ENCODE measurements around the gene TNPO3. TPM values are rescaled to one million over a fixed set of nuclear protein-coding genes. Genes with fewer than 3 reads are reported as not detected.

The TNPO3 gene
- total and polyA plus RNA-seq, 10 of the 15 experiments (the other 5 are each of a cell fraction or from before 2014, with no cell fraction given): 17.6 to 91.8 (median 65.9) TPM

GRCh38 chr7:128928882-128929788, 125.8 kb downstream of the TNPO3 start:
- H3K27ac ChIP-seq (ENCODE audit: control insufficient read depth, insufficient read depth): no peak overlapping the region
- H3K79me2 ChIP-seq (ENCODE audit: control insufficient read depth, insufficient read depth, low read length): peaks cover 12% of the 10 kb centered on the region
- CTCF ChIA-PET: interaction anchor here (1.1 to 1.9 kb wide), 2 partner anchors 46 to 162 kb away, joined by 3 to 5 read pairs; no protein-coding TSS in a partner anchor
- WGBS (ENCODE audit: insufficient coverage, insufficient replicate concordance, low lambda C conversion rate, missing lambda C conversion rate): 72% methylated on average over 14 of the region's 14 CpGs
- DNase-seq (ENCODE audit: low read depth, low spot score) (no peak), ATAC-seq (no peak), FAIRE-seq (no peak)
- peaks cover 17% of the 10 kb centered on the region for H3K4me1 ChIP-seq (ENCODE audit: control insufficient read depth, insufficient read depth, low read length)
- H3K36me3 ChIP-seq (ENCODE audit: control insufficient read depth in 2 of 2, insufficient read depth in 2 of 2, low read length in 1 of 2): no peaks in the 10 kb centered on the region
- BruUV-seq (replicated peaks): no TSS peak
- H3K4me2 ChIP-seq (ENCODE audit: control insufficient read depth, insufficient read depth): no peak overlapping the region
- intact Hi-C loops (cut with micrococcal nuclease; ENCODE audit: unreplicated experiment): no loop called here
- no peak overlapping the region for H2AFZ ChIP-seq (ENCODE audit: control insufficient read depth, low read depth, low read length)
- H3K9ac ChIP-seq (ENCODE audit: control insufficient read depth, insufficient read depth, low read length): no peak overlapping the region
- H3K4me3 ChIP-seq: no peak overlapping the region
- H4K20me1 ChIP-seq (ENCODE audit: control insufficient read depth, insufficient read depth): no peaks in the 10 kb centered on the region
- SMC1A ChIA-PET (ENCODE audit: uncharacterized antibody, unreplicated experiment): interaction anchor here (1.0 kb wide), 1 partner anchor 135 kb away, joined by 3 read pairs; no protein-coding TSS in a partner anchor
- in situ Hi-C loops (cut with MboI): no loop called here
- RAD21 ChIA-PET (ENCODE audit: unreplicated experiment): no interaction called here
- no peaks in the 10 kb centered on the region for H3K9me3 ChIP-seq (replicated peaks; ENCODE audit: control insufficient read depth, insufficient read depth, low read length)
- no peaks in the 10 kb centered on the region for H3K27me3 ChIP-seq (replicated peaks in 1 of 2; ENCODE audit: control insufficient read depth in 2 of 2, insufficient read depth in 2 of 2, low read length in 1 of 2)
- POLR2A ChIA-PET: interaction anchor here (1.0 kb wide), 1 partner anchor 15 kb away, joined by 5 read pairs; no protein-coding TSS in a partner anchor
- no peak for TF ChIP-seq POLR2AphosphoS5 (IDR thresholded peaks at IDR 0.05; ENCODE audit: low read length)
- no peak for TF ChIP-seq TBL1XR1 (IDR thresholded peaks at IDR 0.05; ENCODE audit: low read depth, low read length)
- no peak for TF ChIP-seq LARP7 (IDR thresholded peaks at IDR 0.05)
- no peak for TF ChIP-seq CTCF (IDR thresholded peaks at IDR 0.05 in 2 of 3, conservative IDR thresholded peaks at IDR 0.05 in 1 of 3; ENCODE audit: control insufficient read depth in 2 of 3, extremely low read depth in 1 of 3, insufficient read depth in 1 of 3, low read depth in 3 of 3, low read length in 3 of 3)
- TF ChIP-seq, protein P1, sequence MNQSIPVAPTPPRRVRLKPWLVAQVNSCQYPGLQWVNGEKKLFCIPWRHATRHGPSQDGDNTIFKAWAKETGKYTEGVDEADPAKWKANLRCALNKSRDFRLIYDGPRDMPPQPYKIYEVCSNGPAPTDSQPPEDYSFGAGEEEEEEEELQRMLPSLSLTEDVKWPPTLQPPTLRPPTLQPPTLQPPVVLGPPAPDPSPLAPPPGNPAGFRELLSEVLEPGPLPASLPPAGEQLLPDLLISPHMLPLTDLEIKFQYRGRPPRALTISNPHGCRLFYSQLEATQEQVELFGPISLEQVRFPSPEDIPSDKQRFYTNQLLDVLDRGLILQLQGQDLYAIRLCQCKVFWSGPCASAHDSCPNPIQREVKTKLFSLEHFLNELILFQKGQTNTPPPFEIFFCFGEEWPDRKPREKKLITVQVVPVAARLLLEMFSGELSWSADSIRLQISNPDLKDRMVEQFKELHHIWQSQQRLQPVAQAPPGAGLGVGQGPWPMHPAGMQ (IDR thresholded peaks at IDR 0.05; ENCODE audit: borderline replicate concordance): no peak
- TF ChIP-seq E2F4 (IDR thresholded peaks at IDR 0.05; ENCODE audit: low read depth, low read length): no peak
- TF ChIP-seq, protein P2, sequence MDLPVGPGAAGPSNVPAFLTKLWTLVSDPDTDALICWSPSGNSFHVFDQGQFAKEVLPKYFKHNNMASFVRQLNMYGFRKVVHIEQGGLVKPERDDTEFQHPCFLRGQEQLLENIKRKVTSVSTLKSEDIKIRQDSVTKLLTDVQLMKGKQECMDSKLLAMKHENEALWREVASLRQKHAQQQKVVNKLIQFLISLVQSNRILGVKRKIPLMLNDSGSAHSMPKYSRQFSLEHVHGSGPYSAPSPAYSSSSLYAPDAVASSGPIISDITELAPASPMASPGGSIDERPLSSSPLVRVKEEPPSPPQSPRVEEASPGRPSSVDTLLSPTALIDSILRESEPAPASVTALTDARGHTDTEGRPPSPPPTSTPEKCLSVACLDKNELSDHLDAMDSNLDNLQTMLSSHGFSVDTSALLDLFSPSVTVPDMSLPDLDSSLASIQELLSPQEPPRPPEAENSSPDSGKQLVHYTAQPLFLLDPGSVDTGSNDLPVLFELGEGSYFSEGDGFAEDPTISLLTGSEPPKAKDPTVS (IDR thresholded peaks at IDR 0.05; ENCODE audit: low read depth, low read length): no peak
- no peak for TF ChIP-seq ZBTB33 (IDR thresholded peaks at IDR 0.05)
- TF ChIP-seq NR2F1 (conservative IDR thresholded peaks at IDR 0.05): no peak
